AG04450 (cell line): ENCODE results near the gene ITCH. TPM values are rescaled to one million over a fixed set of nuclear protein-coding genes. Genes with fewer than 3 reads are reported as not detected.
"Not testable (repeated sequence)": the region's sequence is repeated elsewhere in the genome, so short reads cannot be mapped to it uniquely, and the experiment has no call there.

Source experiments
- CTCF ChIA-PET: fragments of 300-600, 350-600 bp; formaldehyde crosslinking; extraction: SDS; loops from one replicate; lab custom pipeline; 2022; ENCODE audit warnings: antibody characterized with exemption, inconsistent platforms; lab: Charles Lee
- POLR2A ChIA-PET: fragments of 350-600 bp; formaldehyde crosslinking; extraction: SDS; loops from one replicate; lab custom pipeline; 2021; ENCODE audit warnings: antibody characterized with exemption, inconsistent platforms; lab: Yijun Ruan, JAX
- DNase-seq: peaks from one replicate; pipeline ENCODE4 v3.0.0-alpha.2; 2011; ENCODE audit warnings: low read depth, low spot score
- H3K27ac ChIP-seq: one replicate; pipeline ENCODE4 v1.5.1; 2012; ENCODE audit warnings: low read depth, low read length, control low read depth
- H3K27me3 ChIP-seq: one replicate; pipeline ENCODE4 v1.6.0; 2012; ENCODE audit warnings: low read length; ENCODE audit not compliant: control insufficient read depth, insufficient read depth
- H3K4me3 ChIP-seq: 2 replicates; pipeline ENCODE4 v1.5.1; 2011; ENCODE audit warnings: mild to moderate bottlenecking, low read depth, low read length, control low read depth
- H3K9me3 ChIP-seq: 2 replicates; pipeline ENCODE4 v1.5.1; 2012; ENCODE audit warnings: low read length; ENCODE audit not compliant: control insufficient read depth, insufficient read depth
- polyA plus RNA-seq: library from polyadenylated mRNA; depleted of rRNA; stranded (reverse); fragments of >200 nt; gene quantifications from 2 replicates; pipeline ENCODE4 v1.2.3, GENCODE V29; 2011
- TF ChIP-seq, protein P1 (sequence below): IDR thresholded peaks from 2 replicates; pipeline ENCODE4 v1.5.1; 2011; ENCODE audit warnings: low read depth, low read length, control low read depth, inconsistent platforms

The ITCH gene
- polyA plus RNA-seq, 1 experiment: 23.2 TPM

DNA sequence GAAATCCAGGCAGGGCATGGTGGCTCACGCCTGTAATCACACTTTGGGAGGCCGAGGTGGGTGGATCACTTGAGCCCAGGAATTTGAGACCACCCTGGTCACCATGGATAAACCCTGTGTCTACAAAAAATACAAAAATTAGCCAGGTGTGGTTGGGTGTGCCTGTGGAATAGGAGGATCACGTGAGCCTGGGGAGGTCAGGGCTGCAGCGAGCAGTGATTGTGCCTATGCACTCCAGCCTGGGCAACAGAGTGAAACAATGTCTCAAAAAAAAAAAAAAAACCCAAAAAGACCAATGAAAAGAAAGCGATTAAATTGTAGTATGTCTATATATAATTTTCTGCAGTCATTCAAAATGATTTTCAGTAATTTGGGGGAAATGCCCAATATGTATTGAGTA, 70.3 kb downstream of the ITCH start:
- no peaks in the 10 kb centered on the region for H3K27me3 ChIP-seq
- H3K4me3 ChIP-seq: no peak overlapping the region
- TF ChIP-seq, protein P1, sequence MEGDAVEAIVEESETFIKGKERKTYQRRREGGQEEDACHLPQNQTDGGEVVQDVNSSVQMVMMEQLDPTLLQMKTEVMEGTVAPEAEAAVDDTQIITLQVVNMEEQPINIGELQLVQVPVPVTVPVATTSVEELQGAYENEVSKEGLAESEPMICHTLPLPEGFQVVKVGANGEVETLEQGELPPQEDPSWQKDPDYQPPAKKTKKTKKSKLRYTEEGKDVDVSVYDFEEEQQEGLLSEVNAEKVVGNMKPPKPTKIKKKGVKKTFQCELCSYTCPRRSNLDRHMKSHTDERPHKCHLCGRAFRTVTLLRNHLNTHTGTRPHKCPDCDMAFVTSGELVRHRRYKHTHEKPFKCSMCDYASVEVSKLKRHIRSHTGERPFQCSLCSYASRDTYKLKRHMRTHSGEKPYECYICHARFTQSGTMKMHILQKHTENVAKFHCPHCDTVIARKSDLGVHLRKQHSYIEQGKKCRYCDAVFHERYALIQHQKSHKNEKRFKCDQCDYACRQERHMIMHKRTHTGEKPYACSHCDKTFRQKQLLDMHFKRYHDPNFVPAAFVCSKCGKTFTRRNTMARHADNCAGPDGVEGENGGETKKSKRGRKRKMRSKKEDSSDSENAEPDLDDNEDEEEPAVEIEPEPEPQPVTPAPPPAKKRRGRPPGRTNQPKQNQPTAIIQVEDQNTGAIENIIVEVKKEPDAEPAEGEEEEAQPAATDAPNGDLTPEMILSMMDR: no peak
- H3K27ac ChIP-seq: no peak overlapping the region
- no peaks in the 10 kb centered on the region for H3K9me3 ChIP-seq
- ChIA-PET POLR2A (no interaction called here), CTCF (no interaction called here)
- no peak for DNase-seq

GRCh38 chr20:34435589-34435988, 72.5 kb downstream of the ITCH start:
- TF ChIP-seq, protein P1: no peak
- no peaks in the 10 kb centered on the region for H3K9me3 ChIP-seq
- no peaks in the 10 kb centered on the region for H3K27me3 ChIP-seq
- CTCF ChIA-PET: interaction anchor here (0.8 to 3.6 kb wide), 2 partner anchors 123 kb away, joined by 3 to 21 read pairs; no protein-coding TSS in a partner anchor
- POLR2A ChIA-PET: no interaction called here
- H3K4me3 ChIP-seq: no peak overlapping the region
- H3K27ac ChIP-seq: no peak overlapping the region
- DNase-seq: no peak

DNA sequence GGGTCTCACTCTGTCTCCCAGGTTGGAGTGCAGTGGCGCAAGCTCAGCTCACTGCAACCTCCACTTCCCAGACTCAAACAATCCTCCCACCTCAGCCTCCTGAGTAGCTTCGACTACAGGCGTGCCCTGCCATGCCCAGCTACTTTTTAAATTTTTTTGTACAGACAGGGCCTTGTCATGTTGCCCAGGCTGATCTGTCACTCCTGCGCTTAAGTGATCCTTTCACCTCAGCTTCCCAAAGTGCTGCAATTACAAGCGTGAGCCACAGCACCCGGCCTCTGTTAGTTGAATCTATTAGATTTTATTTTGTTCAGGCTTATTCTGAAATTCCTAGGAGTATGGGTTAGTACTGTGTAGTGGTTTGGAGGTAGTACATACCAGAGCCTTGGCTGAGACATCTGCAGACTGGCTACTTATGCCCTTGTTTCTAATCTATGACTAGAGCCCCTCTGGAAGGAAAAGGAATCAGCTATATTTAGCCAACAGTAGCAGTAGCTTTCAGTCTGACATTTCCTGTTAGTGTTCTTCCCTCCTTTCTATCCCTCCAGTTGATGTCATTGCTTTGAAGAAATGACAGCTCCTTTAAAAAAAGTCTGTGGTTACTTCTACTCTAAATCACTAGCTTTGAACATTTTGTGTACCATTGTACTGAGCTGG, 74.4 kb downstream of the ITCH start:
- Histone ChIP-seq H3K9me3 (no peaks in the 10 kb centered on the region), H3K27ac (no peak overlapping the region), H3K27me3 (no peaks in the 10 kb centered on the region), H3K4me3 (no peak overlapping the region)
- ChIA-PET CTCF (interaction anchor here (0.6 to 3.6 kb wide), 3 partner anchors 17 to 125 kb away, joined by 3 to 21 read pairs (median 3); no protein-coding TSS in a partner anchor), POLR2A (interaction anchor here (0.6 to 1.4 kb wide), 2 partner anchors 74 to 332 kb away, joined by 3 to 4 read pairs; partner anchors contain the start of gene ITCH)
- DNase-seq: no peak
- TF ChIP-seq, protein P1: no peak

DNA sequence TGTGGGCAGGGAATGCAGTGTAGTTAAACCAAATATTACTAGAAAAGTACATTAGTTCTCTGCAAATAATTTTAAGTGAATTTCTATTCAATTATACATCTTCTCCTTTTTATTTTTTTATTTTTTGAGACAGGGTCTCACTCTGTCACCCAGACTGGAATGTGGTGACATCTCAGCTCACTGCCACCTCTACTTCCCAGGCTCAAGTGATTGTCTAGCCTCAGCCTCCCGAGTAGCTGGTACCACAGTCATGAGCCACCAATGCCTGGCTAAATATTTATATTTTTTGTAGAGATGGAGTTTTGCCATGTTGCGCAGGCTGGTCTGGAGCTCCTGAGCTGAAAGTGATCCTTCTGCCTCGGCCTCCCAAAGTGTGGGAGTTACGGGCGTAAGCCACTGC, 76.1 kb downstream of the ITCH start:
- Histone ChIP-seq H3K27me3 (no peaks in the 10 kb centered on the region), H3K27ac (no peak overlapping the region), H3K4me3 (no peak overlapping the region), H3K9me3 (no peaks in the 10 kb centered on the region)
- DNase-seq: no peak
- CTCF ChIA-PET: interaction anchor here (0.9 to 3.6 kb wide), 2 partner anchors 11 to 127 kb away, joined by 3 to 21 read pairs; no protein-coding TSS in a partner anchor
- POLR2A ChIA-PET: no interaction called here
- TF ChIP-seq, protein P1: no peak

- CTCF ChIA-PET, DNase-seq, H3K9me3 ChIP-seq, POLR2A ChIA-PET, H3K4me3 ChIP-seq, H3K27ac ChIP-seq, H3K27me3 ChIP-seq: not testable (repeated sequence)
These were observed 78.3 kb downstream of the ITCH start for GRCh38 chr20:34441423-34441822.
